Inflammatory macrophage treated with lipopolysaccharide for 1 hour (primary cell): ENCODE data around the gene SLC13A4.
"Not testable (repeated sequence)": the region's sequence is repeated elsewhere in the genome, so short reads cannot be mapped to it uniquely, and the experiment has no call there.

Source experiments
- DNase-seq, 2 donors: peaks; one replicate each; pipeline ENCODE4 v3.0.0-alpha.2; 2020 to 2022

The SLC13A4 gene

DNA sequence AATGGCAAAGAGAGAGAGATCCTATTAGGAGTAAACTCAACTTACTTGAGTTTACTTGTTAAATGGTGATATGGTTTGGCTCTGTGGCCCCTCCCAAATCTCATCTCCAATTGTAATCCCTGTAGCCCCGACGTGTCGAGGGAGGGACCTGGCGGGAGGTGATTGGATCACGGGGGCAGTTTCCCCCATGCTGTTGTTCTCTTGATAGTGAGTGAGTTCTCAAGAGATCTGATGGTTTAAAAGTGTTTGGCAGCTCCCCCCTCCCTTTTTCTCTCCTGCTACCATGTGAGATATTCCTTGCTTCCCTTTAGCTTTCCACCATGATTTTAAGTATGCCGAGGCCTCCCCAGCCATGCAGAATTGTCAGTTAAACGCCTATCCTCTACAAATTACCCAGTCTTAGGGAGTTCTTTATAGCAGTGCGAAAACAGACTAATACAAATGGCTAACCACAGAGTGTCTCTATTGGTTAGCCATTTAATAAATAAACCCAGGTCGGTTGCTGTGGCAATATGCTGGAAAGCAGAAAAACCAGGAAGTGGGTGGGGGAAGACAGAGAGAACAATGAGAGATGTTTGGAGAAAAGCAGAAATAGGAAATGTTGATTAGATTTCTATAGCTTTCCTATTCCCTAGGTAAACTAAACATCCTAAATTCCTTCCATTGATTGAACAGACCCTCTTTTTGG lies 68.7 kb downstream of the SLC13A4 start:
- peak; percentile 38 to 56 for DNase-seq

DNA sequence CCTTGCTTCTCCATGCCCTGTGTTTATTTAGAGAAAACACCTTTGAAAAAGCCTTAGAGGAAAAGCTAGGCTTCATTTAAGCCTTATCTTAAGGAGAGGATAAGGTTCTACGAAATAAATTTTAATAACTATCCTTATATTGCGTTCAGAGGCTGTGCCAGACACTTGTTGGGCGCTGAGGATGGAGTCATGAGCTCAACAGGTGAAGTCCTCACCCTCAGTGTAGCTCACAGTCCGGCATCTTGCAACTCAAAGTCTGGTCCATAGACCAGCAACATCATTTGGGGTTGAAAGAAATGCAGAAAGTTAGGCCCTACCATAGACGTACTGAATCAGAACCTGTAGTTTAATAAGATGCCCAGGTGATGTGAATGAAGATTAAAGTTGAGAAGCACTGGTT lies 69.4 kb downstream of the SLC13A4 start:
- DNase-seq, result no peak

DNA sequence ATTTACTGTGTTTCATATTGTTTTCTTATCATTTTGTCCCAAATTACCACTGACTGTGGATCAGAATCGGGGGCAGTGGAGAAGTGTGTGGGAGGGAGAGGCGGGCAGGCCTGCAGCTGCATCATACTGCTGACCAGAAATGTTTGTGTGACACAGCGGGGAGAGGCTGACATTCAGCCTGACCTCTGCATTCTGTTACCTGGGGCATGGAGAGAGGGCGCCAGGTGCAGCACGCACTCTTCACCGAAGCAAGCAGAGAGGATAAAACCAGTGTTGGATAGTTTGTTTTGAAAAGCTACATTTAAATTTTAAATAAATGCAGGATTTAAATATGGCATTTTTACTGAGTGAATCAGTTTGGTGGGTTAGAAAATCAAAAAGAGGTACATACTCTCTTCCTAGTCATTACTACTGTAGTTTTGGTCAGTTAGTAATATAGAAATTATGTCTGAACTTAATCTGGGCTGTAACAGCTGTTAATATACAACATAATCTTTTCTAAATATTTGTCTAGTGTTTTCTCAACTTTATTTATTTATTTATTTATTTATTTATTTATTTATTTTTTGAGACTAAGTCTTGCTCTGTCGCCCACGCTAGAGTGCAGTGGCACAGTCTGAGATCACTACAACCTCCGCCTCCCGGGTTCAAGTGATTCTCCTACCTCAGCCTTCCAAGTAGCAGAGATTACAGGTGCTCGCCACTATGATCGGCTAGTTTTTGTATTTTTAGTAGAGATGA lies 74.5 kb downstream of the SLC13A4 start:
- no peak for DNase-seq

DNA sequence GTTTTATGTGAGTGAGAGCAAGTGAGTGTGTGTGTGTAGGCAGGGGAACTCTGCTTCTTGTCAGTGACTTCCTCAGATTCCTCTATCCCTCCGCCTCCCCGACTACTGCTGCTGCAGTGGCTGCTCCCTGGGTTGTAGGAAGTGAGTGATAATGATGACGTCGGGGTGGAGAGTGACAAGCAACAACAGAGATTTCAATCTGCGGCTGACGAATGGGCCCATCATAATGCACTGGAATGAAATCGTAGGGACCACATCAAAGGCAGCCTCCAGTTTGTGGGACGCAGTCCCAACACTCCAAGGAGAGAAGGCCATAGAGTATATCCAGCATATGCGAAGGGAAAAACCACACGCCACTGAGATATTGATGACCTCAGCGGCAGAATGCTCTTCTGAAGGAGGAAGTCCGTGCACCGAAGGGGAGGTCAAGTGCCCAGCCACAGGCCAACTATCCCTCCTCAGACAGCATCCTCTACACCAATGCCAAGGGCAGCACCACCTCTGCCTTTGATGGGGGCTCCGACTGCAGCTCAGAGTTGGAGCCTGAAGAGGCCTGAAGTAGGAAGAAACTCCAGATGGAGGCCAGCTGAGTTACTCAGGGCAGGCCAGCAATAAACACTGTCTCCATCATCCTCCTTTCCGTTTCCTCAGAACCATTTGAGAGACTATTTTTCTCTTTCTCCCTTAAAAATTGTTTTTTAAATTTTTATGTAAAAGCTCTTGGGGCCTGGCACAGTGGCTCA lies 77.0 kb downstream of the SLC13A4 start:
- peak; percentile 79 to 92 for DNase-seq

DNA sequence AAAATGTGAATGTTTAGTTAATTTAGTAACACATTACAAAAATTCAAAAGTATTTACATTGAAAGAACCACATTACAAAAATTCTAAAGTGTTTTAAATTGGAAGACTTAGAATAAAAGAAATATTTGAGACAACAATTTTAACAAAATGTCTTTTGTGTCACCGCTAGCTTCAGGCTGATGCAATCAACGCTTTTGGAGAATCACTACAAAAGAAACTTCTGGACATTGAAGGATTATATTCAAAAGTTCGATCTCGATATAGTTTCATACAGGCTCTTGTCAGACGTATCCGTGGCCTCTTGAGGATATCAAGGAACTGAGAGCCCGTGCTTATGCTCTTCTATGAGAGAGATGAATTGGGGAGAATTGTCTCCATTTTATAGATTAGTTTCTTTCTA lies 79.8 kb downstream of the SLC13A4 start:
- DNase-seq, result no peak

GRCh38 chr7:135647755-135648154 lies 80.2 kb downstream of the SLC13A4 start:
- DNase-seq, result no peak

- DNase-seq, result peak; percentile 26 to 72
These were observed 82.6 kb downstream of the SLC13A4 start for GRCh38 chr7:135645296-135645904.

DNA sequence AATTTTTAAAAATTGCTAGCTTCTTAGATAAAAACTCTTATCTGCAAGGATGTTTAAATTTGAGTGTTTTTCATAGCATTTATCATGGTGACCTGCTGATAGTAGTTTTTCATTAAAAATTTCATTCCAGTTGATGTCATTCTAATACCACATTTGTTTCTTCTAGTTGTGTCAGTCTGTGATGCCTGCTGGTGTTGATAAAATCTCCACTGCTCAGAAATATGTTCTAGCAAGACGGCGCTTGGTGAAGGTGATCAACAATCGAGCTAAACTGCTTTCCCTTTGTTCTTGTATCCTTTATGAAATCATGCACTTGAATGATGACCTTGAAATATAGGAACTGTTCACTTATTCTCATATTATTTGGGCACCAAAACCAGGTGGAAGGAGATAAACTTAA lies 83.3 kb downstream of the SLC13A4 start:
- DNase-seq, result no peak

DNA sequence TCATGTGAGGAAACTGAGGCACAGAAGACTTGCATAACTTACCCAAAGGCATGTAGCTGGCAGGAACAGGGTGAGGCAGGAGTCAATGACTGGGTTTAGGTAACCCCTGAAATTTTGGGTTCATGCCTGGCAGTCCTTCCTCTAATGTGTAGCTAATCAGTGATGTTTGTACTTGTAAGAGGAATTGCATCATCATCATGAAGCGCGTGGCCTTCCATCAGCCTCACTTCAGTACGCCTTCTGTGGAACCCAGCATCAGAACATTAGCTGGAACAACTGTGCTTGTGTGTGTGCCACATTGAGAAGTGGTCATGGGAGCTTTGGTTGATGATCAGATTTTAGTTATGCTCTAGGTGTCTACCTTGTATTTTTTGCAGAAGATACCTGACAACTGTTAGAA lies 83.8 kb downstream of the SLC13A4 start:
- DNase-seq, result no peak

- not testable (repeated sequence) for DNase-seq
These were observed 88.3 kb downstream of the SLC13A4 start for GRCh38 chr7:135639690-135640089.

DNA sequence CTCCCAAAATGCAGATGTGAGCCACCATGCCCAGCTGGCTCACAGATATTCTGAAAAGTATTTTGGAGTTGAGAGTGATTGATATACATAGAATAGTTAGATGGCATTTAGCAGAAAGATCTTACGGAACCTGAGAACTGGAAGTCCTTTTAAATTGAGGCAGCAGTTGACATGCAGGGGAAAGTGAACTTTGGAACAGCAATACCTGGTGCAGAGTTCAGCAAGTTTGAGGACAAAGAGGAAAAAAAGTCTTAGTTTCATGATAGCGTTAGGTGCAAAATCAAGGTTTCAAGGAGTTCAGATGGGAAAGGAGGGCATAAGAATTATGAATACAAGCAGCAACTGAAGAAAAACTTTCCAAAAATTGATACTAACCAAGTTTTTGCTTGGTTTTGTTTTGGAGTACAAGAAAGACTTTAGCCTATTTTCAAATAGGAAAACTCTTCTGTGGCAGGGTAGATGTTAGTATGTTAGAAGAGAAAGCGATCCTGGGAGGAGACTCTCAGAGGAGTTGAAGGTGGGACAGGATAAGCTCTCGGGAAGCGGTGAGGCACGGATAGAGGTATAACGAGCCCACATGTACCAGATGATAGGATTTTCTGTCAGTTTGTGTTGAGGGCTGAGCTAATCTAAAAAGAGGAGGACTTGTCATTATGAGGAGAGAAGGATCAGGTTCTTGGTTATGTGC lies 93.7 kb downstream of the SLC13A4 start:
- no peak for DNase-seq
